ENCODE results near the gene RPIA.
"Not testable (repeated sequence)": the region's sequence is repeated elsewhere in the genome, so short reads cannot be mapped to it uniquely, and the experiment has no call there.

Gene RPIA

GRCh38 chr2:88691339-88692183 is at the start of gene RPIA:
RPIA (plus strand) TSS chr2:88691673; CDS start chr2:88691699, 26 bp downstream.
- peak; percentile 89 for FAIRE-seq

- no peak for FAIRE-seq
Measured at GRCh38 chr2:88642278-88642677, 49.2 kb upstream of the RPIA start.

DNA sequence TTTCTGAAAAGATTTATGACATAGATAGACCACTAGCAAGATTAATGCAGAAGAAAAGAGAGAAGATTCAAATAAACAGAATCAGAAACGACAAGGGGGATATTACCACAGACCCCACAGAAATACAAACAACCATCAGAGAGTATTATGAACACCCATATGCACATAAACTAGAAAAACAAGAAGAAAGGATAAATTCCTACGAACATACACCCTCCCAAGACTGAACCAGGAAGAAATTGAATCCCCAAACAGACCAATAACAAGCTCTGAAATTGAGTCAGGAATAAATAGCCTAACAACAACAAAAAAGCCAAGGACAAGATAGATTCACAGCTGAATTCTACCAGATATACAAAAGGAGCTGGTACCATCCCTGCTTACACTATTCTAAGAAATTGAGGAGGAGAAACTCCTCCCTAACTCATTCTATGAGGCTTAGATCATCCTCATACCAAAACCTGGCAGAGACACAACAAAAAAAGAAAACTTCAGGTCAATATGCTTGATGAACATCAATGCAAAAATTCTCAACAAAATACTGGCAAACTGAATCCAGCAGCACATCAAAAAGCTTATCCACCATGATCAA is 46.1 kb upstream of the RPIA start:
- not testable (repeated sequence) for FAIRE-seq

GRCh38 chr2:88651646-88652045 is 39.8 kb upstream of the RPIA start:
- FAIRE-seq = no peak

- no peak for FAIRE-seq
Measured at GRCh38 chr2:88654714-88655113, 36.8 kb upstream of the RPIA start.

DNA sequence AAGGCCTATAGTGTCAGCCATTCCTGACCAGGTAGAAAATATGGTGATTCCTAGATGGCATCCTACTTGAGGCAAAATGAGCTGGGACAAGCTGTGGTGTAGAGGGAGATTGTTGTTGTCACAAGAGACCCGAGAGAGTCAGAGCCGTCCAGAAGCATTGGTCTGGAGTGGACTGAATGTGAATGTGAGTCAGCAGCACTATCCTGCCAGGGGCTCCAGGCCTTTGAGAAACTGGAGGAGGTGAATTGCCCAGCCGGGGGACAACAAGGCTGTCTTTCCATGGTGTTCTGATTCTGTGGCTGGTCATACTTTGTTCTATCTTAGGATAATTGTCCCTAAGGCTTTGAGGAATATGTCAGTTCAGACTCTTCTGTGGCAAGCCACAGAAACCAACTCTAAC is 34.8 kb upstream of the RPIA start:
- FAIRE-seq = no peak

DNA sequence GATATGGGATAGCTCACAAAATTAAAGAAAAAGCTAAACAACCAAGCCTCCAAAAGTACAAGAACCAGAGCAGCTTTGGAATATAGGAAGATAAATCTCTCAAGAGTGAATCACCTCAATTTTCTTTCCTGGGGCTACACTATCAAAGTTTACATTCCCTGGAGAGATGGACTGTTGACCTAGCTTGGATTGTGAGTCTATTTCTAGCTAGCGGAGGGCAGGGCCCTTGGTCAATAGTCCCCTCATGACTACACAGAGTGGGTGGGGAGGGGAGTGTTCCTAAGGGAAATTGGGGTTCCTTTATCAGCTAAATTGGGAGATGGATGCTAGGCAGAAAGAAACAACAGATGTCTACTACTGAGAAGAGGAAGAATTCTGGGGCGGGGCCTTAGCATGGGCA is 34.3 kb upstream of the RPIA start:
- FAIRE-seq = no peak

DNA sequence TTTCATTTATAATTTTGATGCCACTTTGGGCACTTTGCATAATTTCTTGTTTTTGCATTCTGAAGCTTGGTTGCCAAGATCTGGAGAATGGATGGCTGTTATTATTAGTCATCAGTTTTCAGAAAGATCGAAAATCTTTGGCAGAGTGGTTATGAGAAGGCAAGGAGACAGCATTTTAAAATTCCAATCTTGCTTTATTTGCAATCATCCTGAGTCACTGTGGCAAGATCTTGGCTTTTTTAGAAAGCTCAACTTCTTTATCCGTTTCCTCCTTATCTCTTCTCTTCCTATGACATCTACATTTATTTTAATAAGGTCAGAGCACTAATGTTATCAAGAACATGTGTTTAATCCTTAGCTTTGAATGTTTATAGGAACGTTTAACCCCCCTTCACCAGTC is 33.1 kb upstream of the RPIA start:
- FAIRE-seq = no peak

GRCh38 chr2:88658881-88659537 is 32.5 kb upstream of the RPIA start:
- FAIRE-seq = no peak

DNA sequence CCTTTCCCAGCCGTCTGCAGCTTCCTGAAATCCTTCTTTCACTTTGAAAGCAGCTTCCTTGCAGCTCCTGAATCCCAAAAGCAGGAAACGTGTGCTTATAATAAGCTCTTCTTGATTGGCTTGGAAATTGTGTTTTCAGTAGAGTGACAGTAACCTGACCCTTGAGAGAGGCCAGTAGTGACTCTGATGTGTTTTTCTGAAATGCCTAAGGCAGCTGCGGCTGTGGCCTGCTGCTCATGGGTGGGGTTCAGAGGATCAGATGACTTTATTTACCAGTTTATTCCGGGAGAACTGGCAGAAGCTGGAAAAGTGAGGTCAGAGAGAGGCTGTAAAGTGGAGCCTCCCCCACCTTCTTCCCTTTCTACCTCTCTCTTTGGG is 31.9 kb upstream of the RPIA start:
- no peak for FAIRE-seq

GRCh38 chr2:88660622-88661021 is 30.9 kb upstream of the RPIA start:
- no peak for FAIRE-seq

- FAIRE-seq = no peak
Measured at GRCh38 chr2:88666576-88666975, 24.9 kb upstream of the RPIA start.

DNA sequence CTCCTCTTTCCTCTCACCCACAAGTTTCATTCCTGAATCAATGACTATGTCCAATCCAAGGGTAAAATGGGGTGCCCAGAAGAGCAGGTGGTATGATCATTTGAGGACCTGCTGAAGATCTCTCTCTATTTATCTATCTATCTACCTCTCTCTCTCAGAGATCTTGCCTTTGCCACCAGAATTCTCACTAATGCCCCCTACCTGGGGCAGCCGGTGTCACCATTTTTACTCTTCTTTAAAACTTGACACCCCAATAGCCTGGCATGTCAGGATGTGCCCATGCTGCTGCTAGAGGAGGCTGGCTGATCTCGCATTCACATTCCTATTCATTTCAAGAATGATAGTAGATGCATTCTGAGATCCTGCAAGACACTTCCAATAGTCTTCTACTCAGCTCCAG is 24.3 kb upstream of the RPIA start:
- FAIRE-seq = no peak

DNA sequence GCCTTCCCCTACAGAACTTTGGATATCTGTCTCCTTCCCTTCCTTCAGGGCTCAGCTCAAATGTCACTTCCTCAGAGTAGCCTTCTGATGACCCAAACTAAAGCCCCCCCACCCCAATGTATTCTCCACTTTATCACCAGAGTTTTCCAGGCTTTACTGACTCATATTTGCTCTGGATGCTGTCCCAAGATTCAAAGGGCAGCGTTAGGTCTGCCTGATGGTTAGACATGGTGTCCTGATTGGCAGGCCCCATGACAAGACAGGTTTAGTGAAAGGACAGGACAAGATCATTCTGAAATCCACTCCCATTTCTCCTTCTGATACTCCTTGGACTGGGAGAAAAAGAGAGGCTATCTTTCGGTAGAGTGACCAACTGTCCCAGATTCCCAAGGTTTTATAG is 22.6 kb upstream of the RPIA start:
- no peak for FAIRE-seq

- FAIRE-seq = peak; percentile 81
Measured at GRCh38 chr2:88669482-88670214, 21.8 kb upstream of the RPIA start.

- peak; percentile 80 for FAIRE-seq
Measured at GRCh38 chr2:88671786-88672427, 19.6 kb upstream of the RPIA start.

DNA sequence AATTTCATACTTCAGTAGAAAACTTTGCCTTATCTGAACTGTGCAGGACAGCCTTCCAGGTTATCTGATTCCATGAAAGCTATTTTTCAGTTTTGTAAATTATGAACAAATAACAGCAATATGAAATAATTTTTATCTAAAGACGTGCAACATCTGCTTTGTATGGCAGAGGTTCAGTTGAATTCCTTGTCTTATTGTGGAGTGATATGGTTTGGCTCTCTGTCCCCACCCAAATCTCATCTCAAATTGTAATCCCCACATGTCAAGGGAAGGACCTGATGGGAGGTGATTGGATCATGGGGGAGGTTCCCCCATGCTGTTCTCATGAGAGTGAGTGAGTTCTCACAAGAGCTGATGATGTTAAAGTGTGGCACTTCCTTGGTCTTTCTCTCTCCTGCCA is 18.1 kb upstream of the RPIA start:
- no peak for FAIRE-seq

- no peak for FAIRE-seq
Measured at GRCh38 chr2:88680266-88680902, 11.1 kb upstream of the RPIA start.

- no peak for FAIRE-seq
Measured at GRCh38 chr2:88680916-88681315, 10.6 kb upstream of the RPIA start.

GRCh38 chr2:88683160-88684021 is 8.1 kb upstream of the RPIA start:
- FAIRE-seq = no peak

DNA sequence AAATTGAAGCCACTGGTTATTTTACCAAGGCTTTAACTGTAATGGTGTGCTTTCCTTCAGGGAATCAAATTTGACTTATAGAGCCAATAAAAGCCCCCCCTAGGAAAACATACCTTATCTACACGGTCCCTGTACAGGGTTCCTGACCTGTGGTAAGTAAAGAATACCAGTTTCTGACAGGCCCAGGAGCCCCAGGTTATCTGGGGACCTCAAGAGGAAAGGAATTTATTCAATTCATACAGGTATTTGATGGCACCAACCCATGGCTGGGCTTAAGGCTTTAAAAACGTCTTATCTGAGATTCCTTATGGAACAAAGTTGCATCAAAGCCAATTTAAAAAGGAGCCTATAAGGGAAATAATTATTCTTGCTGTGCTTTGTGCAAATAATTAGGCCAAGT is 7.0 kb upstream of the RPIA start:
- FAIRE-seq = no peak
